ENCODE data around the gene NPBWR2.

DNA sequence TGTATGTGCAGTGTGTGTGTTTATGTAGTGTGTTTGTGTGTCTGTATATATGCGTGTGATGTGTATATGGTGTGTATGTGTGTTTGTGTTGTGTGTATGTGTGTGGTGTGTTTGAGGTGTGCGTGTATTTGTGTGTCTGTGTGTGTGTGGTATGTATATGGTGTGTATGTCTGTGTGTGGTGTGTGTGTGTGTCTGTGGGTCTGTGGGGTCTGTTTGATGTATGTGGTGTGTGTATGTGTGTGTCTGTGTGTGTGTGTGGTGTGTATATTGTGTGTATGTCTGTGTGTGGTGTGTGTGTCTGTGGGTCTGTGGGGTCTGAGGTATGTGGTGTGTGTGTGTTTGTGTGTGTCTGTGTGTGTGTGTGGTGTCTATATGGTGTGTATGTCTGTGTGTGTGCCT is 46.0 kb upstream of the NPBWR2 start:
- TF ChIP-seq, protein P1, sequence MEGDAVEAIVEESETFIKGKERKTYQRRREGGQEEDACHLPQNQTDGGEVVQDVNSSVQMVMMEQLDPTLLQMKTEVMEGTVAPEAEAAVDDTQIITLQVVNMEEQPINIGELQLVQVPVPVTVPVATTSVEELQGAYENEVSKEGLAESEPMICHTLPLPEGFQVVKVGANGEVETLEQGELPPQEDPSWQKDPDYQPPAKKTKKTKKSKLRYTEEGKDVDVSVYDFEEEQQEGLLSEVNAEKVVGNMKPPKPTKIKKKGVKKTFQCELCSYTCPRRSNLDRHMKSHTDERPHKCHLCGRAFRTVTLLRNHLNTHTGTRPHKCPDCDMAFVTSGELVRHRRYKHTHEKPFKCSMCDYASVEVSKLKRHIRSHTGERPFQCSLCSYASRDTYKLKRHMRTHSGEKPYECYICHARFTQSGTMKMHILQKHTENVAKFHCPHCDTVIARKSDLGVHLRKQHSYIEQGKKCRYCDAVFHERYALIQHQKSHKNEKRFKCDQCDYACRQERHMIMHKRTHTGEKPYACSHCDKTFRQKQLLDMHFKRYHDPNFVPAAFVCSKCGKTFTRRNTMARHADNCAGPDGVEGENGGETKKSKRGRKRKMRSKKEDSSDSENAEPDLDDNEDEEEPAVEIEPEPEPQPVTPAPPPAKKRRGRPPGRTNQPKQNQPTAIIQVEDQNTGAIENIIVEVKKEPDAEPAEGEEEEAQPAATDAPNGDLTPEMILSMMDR (IDR thresholded peaks at IDR 0.05): no peak
- no peak for TF ChIP-seq POLR2AphosphoS5 (IDR thresholded peaks at IDR 0.05)
